HG02938 (cell line): ENCODE data around the gene ROBO4.

Experiments
- ATAC-seq: cut with Tn5 transposase; IDR thresholded peaks from one replicate; pipeline ENCODE4 v1.9.1; 2021; ENCODE audit warnings: mild to moderate bottlenecking, moderate library complexity; ENCODE audit not compliant: unreplicated experiment

ROBO4 gene

DNA sequence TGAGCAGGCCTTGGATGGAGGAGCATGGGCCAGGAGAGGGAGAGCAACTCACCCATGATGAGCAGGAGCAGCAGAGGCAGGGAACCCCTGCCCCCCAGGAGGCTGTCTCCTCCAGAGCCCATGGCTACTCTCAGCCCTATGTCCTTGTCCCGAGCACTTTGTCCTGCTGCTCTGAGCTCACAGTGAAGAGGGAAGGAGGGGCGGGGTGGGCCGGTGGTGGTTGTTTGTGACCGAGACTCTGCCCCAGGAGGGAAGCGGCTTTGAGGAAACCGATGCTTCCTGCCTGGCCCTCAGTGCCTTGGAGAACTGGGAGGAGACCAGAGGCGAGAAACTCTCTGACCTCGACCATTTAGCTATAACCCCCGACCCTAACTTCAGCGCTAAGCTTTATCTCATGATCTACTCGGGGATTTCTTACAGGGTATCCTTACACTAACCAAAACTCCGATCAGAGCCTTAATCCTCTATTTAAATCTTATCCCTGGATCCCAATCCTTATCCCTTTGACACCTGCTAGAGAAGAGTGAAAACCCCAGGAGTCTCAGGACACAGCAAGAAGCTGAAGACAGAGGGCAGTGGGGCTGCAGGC lies at the start of gene ROBO4:
ROBO4 (minus strand) TSS at position 192 of the 589 bp plus-strand sequence; CDS start at position 122, 70 bp downstream.
- ATAC-seq = no peak

DNA sequence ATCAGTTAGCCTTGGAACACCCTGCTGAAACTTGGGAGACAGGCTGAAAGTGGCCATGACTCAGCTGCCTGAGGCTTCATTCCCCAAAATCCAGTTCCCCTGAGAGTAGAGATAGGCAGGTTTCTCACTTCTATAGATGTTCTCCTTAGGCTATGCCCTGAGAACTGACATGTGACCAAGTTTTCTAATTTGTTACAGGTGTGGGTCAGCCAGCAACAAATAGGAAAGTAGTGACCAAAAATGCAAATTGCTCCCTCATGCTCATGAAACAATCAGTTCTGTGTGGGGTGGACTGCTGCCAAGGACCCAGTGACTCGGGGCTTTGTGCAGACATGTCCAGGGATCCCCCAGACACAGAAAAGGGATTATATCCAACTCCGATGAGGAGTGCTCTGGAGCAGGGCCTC lies 49.1 kb upstream of the ROBO4 start:
- no peak for ATAC-seq

DNA sequence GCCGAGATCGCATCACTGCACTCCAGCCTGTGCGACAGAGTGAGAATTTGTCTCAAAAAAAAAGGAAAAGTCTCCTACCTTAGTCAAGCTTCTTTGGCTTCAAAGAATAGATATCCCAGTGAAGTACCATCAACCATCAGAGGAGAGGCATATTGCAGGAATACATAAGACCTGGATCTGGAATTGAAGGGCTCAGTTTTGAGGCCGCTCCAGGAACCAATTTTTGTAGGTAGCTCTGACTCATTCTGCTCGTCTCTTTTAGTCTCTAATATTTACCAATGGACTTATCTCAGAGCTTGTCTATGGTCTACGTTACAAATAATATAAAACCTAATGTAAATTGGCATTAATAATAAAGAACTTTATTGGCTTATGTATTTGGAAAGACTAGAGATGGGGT lies 48.2 kb upstream of the ROBO4 start:
- no peak for ATAC-seq

DNA sequence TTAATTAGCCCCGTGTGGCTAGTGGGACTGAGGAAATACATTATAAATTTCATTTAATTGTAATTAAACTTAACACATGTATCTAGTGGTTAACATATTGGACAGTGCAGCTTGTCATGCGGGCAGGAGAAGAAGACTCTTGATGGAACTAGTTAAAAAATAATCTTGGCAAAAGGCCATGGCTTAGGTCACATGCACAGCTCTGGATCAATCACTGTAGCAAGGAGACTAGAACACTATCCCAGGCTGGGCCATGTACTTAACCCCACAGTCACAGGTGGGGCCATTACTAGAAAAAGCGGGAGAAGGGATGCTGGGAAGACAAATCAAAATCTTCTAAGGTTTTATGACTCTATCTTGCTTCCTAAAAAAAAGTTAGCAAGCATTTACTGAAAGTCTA lies 46.9 kb upstream of the ROBO4 start:
- ATAC-seq = no peak

DNA sequence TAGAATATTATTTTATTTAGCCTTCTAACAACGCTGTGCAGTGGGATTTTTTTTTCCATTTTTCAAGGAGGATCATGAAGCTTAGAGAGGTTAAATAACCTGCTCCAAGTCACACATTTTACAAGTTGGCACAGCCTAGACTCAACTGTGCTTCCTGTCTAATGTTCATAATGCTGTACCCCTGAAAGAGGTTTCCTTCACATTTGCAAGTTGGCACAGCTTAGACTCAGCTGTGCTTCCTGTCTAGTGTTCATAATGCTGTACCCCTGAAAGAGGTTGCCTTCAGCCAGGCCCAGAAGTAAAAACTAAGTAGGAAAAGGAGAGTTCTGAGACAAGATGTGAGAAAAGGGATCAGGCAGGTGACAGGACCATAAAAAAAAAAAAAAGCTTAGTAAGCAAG lies 46.1 kb upstream of the ROBO4 start:
- no peak for ATAC-seq

DNA sequence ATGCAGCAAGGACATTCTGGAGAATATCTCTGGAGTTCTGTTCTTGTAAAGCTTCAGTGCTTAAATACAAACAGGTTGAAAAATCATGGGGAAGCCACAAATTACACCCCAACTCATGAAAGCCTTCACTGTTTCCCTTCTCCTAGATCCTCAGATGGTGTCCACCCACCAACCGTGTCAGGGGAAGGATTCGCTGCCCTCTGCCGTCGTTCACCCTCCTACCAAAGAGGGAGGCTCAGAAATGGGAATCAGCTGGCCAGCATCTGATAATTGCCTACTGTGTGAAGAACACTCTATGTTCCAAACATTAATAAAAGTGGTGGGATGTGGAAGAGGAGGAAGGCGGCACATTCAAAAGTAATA lies 45.6 kb upstream of the ROBO4 start:
- ATAC-seq = no peak

DNA sequence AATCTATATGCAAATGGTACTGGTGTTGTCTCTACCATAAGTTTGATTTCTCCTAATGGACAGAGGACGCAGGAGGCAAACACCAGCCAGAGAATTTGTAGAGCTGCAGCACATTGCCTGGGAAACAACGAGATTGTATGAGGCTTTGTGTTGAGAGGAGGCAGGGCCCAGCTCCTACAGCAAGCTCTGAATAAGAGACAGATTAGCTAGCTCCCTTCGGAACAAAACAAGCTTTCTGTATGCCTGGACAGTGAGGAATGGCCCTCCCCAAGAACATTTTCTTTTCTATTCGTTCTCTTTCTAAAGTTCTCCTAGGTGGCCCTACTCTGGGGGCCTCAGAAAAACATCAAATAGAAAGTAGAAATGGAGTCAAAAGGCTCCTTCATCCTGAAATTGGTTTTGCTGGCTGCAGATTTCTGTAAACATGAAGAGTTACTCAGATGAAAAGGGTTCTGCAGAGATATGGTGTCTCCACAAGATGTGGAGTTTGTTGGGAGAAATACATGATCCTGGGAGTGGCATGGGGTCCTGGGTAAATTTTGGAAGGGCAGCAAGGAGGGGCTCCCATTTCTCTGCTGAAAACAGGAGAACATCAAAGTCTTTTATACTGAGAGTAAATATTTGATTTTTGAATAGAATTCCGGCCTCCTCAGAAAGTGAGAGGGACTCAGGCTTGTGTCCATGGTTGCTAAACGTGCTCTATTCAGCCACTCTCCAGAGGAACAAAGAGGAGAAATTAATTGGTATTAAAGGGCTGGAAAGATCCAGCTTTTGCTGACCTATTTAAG lies 45.0 kb upstream of the ROBO4 start:
- no peak for ATAC-seq

DNA sequence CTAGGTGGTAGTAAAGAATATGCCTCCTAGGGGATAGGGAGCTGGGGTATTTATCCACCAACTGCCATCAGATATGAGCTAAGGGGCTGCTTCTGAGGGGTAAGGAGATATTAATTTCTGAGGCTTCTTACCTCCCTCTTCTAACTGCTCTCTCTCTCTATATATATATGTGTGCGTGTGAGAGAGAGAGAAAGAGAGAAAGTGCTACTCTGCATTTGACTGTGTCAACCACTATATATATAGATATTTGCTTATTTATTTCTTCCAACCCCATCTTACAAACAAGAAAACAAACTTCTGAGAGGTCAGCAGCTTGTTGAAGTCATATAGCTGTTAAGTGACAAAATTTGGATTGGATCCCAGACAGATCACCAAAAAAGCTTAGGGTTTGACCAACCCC lies 44.0 kb upstream of the ROBO4 start:
- ATAC-seq = no peak

DNA sequence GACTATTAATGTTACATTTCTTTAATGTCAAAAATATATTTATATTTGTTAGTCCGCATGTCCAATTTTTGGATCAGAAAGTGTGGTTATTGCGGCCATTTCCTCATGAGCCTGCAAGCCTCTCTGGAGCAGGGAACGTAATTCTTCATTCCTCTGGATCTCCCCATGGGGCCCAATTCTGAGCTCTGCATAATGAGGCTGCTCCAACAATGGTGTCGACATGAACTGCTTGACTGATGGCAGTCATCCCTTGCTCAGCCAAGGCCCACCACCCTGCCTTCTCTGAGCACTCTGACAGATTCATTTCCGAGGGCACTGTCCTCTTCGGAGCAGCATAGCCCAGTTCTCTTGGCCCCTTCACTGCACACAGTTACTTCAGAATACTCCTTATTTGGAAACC lies 41.3 kb upstream of the ROBO4 start:
- no peak for ATAC-seq

DNA sequence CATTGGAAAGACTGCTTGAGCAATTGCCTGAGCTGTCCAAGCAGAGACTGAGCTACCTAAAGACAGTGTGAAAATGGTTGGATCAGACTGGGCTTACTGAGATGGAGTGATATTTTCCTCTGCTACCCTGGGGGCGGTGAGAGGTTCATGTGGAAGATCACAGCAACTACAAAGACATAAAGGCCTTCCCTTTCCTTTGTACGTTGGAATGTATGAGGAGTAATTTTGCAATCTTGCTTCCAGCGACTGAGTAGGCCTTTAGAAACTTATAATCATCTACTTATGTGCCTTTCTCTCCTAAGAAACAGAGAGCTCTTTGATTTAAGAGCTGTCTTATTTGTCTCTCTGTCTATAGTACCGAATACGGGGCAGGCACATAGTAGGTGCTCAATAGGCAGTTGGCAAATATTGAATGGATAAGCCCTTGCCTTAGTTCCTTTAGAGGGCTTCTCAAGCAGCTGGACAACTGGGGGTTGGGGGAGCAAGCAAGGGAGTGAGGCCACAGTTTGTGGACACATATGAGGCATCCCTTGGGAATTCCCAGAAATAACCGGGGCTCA lies 40.6 kb upstream of the ROBO4 start:
- no peak for ATAC-seq

DNA sequence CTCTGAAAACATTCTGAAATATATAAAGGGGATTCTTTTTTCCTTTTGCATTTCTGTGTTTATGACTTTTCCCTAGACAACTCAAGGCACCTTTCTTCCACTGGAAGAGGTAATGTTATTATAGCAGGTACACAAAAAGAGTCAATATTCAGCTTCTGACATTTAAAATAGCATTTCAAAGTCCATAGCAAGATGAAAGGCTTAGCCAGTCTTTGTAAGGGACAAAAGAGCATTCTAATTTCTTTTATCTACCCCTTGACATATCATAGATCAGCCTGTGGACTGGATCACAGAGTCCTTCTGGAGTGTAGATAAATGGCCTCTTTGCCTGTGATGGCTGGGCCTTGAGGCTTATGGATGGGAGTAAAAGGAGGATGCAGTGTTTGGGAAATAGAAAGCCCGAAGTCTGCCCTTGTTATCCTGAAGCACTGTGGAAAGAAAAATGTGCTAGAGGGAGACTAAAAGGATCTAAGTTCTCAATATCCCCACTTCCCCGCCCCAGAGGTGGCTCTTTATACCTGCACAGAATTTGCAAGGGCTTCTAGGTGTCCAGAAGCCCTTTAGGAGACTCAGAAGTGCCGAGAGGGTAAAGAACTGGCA lies 39.8 kb upstream of the ROBO4 start:
- no peak for ATAC-seq

DNA sequence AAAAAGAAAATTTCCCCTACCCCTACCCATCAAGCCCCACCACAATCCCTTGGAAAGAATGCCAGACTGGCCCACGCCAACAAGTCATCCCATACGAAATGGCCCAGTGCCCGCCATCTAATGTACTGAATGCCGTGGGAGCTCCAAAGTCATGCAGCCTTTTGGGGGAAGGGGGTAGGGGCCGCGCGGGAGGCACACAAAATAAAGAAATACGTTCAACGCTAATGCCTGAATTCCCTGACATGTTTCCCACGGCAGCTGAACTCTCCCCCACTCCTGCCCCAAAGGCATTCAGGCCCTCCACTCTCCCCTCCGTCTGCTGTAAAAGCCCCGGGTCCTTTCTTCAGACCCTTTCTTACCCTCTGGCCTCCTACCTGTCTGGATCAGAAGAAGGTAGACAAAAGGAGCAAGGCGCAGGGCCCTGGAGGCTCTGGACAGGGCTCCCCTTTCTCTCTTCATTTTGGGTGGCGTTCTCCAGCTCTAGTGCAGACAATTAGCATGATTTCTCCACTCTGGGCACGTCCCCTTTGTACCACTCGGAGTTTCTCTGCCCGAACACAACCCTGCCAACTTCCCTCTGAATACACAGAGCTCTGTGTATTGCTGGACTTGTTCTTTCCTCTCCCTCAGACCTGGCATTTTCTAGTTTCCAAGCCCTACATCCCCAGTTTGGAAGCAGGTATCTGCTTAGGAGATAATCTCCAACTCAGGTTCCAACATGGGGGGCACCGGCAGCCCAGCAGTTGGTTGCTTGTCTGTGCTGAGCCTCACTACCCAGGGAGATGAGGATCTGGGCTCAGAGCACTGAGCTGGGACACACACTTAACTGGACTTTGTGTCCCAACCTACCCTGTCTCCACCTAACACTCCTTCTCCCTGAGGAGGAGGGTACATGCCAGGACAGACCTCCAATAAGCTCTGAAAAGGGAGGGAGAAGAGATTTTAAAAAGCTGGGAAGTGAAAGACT lies 38.2 kb upstream of the ROBO4 start, which contains the start of gene HEPACAM:
HEPACAM (minus strand) TSS at position 500 of the 967 bp plus-strand sequence; CDS start at position 459, 41 bp downstream.
- no peak for ATAC-seq

DNA sequence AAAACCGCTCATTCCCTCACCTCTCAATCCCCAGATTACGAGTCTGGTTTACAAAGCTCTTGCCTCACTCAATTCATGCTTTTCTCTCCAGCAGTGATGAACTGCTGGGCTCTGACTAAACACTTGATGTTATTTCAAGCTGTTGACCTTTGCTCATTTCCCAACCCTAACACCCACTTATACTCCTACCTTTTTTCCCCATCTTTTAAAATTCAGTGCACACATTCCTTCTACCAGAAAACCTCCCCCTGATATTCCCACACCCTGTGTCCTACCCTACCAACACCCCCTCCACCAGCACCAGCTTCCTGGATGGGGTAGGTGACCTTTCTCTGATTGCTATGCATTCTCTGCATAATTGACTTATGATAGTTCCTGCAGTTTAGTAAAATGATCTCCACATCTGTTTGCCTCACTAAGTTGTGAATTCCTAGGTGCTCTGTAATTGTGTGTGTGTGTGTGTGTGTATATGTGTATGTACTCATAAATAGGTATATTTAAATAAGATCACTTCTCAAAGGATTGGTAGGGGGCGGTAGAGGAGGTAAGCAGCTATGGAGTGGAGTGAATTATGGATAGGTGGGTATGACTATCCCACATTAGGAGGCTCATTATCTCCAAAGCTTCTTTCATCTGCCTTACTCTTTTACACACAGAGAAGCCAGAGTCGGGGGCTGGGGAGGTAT lies 37.3 kb upstream of the ROBO4 start:
- ATAC-seq = no peak

DNA sequence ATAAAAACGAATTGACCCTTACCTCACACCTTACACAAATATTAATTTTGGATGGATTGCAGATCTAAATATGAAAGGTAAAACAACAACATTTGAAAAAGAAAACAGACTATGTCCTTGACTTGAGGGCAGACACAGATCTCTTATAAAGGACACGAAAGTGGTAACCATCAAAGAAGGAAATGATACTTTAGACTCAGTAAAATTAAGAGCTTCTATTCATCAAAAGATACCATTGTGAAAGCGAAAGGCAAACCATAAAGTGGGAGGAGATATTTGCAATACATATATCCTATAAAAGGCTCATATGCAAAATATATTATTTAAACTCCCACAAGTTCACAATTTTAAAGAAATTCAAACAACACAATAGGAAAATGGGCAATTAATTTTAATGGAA lies 33.1 kb upstream of the ROBO4 start:
- peak; percentile 96 for ATAC-seq

DNA sequence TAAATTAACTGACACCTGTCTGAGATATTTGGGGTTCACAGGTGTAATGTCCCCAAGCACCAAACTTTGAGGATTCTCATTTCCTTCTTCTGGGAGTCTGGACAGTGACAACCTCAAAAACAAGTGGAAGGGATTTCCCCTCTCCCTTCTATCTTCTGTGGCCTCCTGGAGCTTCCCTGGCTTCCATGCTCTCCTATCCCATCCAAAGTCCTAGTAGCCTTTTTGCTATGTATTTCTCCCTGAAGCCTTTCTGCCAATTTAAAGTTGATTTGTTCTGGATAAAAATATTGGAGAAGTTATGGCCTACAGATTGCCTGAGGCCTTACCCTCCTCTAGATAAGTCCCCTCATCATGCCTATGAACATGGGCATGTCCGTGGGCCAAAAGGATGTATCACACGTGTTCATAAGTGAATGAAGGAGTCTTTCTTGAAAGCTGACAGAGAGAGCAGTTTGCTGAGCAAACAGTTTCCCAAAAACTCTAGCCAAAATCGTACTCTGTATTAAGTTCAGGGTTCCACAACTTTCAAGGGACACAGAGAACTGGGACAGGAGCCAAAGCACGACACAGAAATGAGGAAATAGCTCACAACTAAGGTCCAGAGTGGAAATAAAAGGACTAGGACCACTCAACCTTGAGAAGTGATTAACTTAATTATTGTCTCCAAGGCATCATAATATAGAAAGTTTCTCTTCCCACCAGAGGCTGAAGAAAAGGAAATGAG lies 31.4 kb upstream of the ROBO4 start:
- no peak for ATAC-seq

DNA sequence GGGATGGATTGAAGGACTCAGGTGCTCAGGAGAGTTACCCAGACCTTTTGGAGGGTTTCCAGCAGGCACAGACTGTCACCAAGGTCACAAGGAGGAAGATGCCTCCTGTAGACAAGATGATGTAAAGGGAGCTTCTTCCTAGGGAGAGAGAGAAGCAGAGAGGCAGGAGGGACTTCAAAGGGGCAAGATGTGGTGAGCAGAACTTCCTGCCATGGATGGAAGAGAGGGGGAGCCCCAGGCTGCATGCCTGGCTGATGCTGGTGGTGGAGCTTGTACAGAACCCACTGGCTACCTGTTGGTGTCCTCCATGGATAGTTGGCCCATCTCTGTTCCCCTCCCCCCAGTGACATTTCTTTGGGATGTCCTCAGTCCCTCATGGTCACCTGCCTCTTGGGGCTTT lies 25.6 kb upstream of the ROBO4 start:
- ATAC-seq = no peak

DNA sequence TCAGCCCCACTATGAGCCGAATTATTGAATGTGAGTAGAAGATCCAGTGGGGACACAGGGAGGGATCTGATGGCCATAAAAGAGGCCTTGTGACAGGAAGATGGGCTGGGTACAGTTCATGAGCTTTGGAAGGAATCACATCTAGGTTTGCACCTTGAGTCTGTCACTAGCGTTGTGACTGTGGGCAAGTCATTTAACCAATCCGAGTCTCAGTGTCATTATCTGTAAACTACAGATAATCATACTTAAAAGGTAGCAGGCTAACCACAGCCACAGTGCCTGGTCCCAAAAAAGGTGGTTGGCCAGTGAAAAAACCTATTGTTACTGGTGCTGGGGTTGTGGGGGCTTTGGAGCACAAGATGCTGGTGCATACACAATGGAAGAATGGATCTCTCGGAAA lies 25.2 kb upstream of the ROBO4 start:
- ATAC-seq = no peak

DNA sequence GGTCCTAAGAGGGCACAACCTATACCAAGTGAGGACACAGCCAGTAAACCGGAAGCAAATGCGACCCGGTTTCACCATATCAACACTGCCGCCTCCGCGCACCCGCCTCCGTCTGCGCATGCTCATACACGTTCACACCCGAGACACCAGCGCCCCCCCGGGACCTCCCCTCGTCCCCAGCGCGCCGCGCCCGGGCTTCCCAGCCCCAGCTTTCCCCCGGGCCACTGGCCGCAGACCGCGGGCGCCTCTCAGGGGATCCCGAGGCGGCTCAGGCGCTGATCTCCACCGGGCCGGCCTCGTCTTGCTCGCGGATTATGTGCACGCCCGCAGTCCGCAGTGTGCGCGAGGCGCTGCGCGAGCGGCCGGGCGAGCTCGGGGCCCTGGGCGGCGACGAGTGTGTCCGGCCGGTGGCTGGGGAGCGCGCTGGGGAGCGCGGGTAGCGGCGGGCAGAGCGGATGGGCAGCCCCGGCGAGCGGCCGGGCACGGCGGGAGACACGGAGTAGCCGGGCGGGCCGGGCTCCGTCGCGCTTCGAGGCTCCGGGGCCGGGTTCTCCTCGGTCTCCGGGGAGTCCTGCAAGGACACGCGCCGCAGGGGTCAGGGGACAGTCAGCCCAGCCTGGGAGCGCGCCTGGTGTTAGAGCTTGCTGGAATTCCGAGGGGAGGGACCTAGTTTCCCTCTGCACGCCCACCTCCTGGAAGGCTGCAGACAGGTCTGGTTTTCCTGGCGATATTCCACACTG lies 23.4 kb upstream of the ROBO4 start:
- ATAC-seq = no peak

DNA sequence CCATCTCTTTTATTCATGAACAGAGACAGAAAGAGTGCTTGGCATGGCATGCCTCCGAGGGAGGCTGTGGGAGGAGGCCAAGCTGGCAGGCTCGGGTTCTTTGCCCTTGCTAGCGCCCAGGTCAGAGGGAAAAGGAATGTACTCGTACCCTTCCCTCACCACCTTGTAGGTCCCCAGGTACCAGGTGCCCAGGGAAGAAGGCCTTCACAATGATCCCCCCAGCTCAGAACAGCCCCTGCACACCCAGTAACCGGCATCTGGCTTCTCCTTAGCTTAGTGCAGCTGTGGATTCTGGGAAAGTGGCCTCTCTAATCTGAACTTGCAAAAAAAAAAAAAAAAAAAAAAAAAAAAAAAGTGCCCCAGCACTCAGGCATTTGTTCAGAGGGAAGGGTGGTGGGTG lies 22.7 kb upstream of the ROBO4 start:
- ATAC-seq = no peak
